HepG2 (cell line): Measurements from ENCODE around the gene ZNF519. TPM values are rescaled to one million over a fixed set of nuclear protein-coding genes. Genes with fewer than 3 reads are reported as not detected.

ENCODE experiments used
- ATAC-seq: fragments of 200-7000 bp; cut with Tn5 transposase; 3 replicates; pipeline ENCODE4 v1.9.1; 2020; ENCODE audit warnings: mild to moderate bottlenecking, moderate library complexity
- BruUV-seq: library from RNA; stranded (reverse); fragments of 400-500 nt; replicated peaks from 2 replicates; lab custom pipeline; 2021; lab: Mats Ljungman, UMichigan
- CTCF ChIA-PET: fragments of 300-600 bp; formaldehyde crosslinking; extraction: SDS; loops from one replicate; lab custom pipeline; 2021; ENCODE audit warnings: low total read pairs, inconsistent platforms, low intra/inter-chr PET ratio; lab: Yijun Ruan, JAX
- POLR2A ChIA-PET: fragments of 350-600 bp; sonication (Branson Sonifier 250); formaldehyde crosslinking; loops from one replicate; lab custom pipeline; 2020; ENCODE audit warnings: antibody characterized with exemption, inconsistent platforms; lab: Yijun Ruan, JAX
- DNase-seq: peaks from one replicate; pipeline ENCODE4 v3.0.0-alpha.2; 2015; ENCODE audit warnings: low spot score
- FAIRE-seq: peaks from 3 replicates; lab custom pipeline; 2011; peaks lifted over from hg19 to GRCh38; lab: Jason Lieb, UNC
- H2AFZ ChIP-seq: one replicate; pipeline ENCODE4 v1.6.1; 2011; ENCODE audit warnings: low read length, inconsistent platforms
- H3K27ac ChIP-seq: fragments of 300-600 bp; 3 replicates; pipeline ENCODE4 v1.8.0; 2011; ENCODE audit warnings: mixed run types, mild to moderate bottlenecking, mixed read lengths, low read length, inconsistent platforms; ENCODE audit not compliant: insufficient read depth; ENCODE audit errors: extremely low read length
- H3K27me3 ChIP-seq, 2 experiments: fragments of 200-600 bp in 1 of 2; 2 replicates in 1 of 2; 3 replicates in 1 of 2; pipeline versions ENCODE4 v1.6.0 to v1.8.0; 2011; ENCODE audit warnings: low read length in 2 of 2, mild to moderate bottlenecking in 2 of 2, moderate library complexity in 2 of 2, inconsistent platforms in 1 of 2; ENCODE audit not compliant: insufficient read depth in 2 of 2, control insufficient read depth in 1 of 2
- H3K36me3 ChIP-seq, 2 experiments: fragments of 200-600 bp in 1 of 2; replicated peaks in 1 of 2; 2 replicates in 1 of 2; 3 replicates in 1 of 2; pipeline versions ENCODE4 v1.5.1 to v1.8.0; 2011; ENCODE audit warnings: low read length in 2 of 2, inconsistent platforms in 1 of 2; ENCODE audit not compliant: insufficient read depth in 2 of 2, control insufficient read depth in 1 of 2
- H3K4me1 ChIP-seq: 2 replicates; pipeline ENCODE4 v1.5.1; 2012; ENCODE audit warnings: low read length, inconsistent platforms; ENCODE audit not compliant: insufficient read depth
- H3K4me2 ChIP-seq: 2 replicates; pipeline ENCODE4 v1.6.0; 2011; ENCODE audit warnings: low read depth, low read length, inconsistent platforms
- H3K4me3 ChIP-seq, 3 experiments: fragments of 200-600 bp in 1 of 3; sonication (generic), shearing (Covaris generic) in 1 of 3; replicated peaks in 1 of 3; 2 replicates each; pipeline ENCODE4 v1.5.1; 2011 to 2016; ENCODE audit warnings: low read length in 3 of 3, inconsistent platforms in 2 of 3, low read depth in 2 of 3, mild to moderate bottlenecking in 2 of 3, control low read depth in 1 of 3, mixed read lengths in 1 of 3; ENCODE audit not compliant: insufficient read depth in 1 of 3
- H3K79me2 ChIP-seq: one replicate; pipeline ENCODE4 v1.6.1; 2011; ENCODE audit warnings: low read length, inconsistent platforms; ENCODE audit not compliant: insufficient read depth
- H3K9ac ChIP-seq: 2 replicates; pipeline ENCODE4 v1.6.0; 2011; ENCODE audit warnings: mild to moderate bottlenecking, low read depth, low read length, inconsistent platforms; ENCODE audit not compliant: insufficient read depth
- H3K9me3 ChIP-seq: 2 replicates; pipeline ENCODE4 v1.5.1; 2012; ENCODE audit warnings: mild to moderate bottlenecking, low read length
- H4K20me1 ChIP-seq: 2 replicates; pipeline ENCODE4 v1.6.0; 2011; ENCODE audit warnings: inconsistent platforms, mild to moderate bottlenecking, low read length, moderate library complexity; ENCODE audit not compliant: insufficient read depth
- AKNA ChIP-seq: sonication (generic); formaldehyde crosslinking; IDR thresholded peaks from 2 replicates; pipeline ENCODE4 v1.4.0; 2020; ENCODE audit warnings: missing genetic modification reagents, borderline replicate concordance
- ATF7 ChIP-seq, 2 experiments: fragments of 450-650 bp in 1 of 2; sonication (generic) in 1 of 2; formaldehyde crosslinking in 1 of 2; IDR thresholded peaks; 2 replicates each; pipeline versions ENCODE4 v1.4.0 to v1.6.1; 2016 to 2020; ENCODE audit warnings: antibody characterized with exemption in 1 of 2, mild to moderate bottlenecking in 1 of 2, missing genetic modification reagents in 1 of 2
- KLF11 ChIP-seq: IDR thresholded peaks from 2 replicates; pipeline ENCODE4 v1.6.1; 2016; ENCODE audit warnings: missing compliant biosample characterization
- LCORL ChIP-seq, 2 experiments: fragments of 450-650 bp in 1 of 2; sonication (generic) in 1 of 2; formaldehyde crosslinking in 1 of 2; IDR thresholded peaks; 2 replicates each; pipeline versions ENCODE4 v1.5.0 to v1.6.1; 2017 to 2020; ENCODE audit warnings: antibody characterized with exemption in 1 of 2, missing genetic modification reagents in 1 of 2
- MATR3 ChIP-seq: sonication (generic); formaldehyde crosslinking; IDR thresholded peaks from 2 replicates; pipeline ENCODE4 v1.4.0; 2020; ENCODE audit warnings: missing genetic modification reagents
- NFE2L2 ChIP-seq: fragments of 150-350 bp; IDR thresholded peaks from 2 replicates; pipeline ENCODE4 v1.6.1; 2014; ENCODE audit warnings: low read length
- PPARG ChIP-seq: conservative IDR thresholded peaks from 2 replicates; pipeline ENCODE4 v1.6.1; 2016; ENCODE audit warnings: missing biosample characterization, missing genetic modification reagents
- SRF ChIP-seq: IDR thresholded peaks from 2 replicates; pipeline ENCODE4 v1.6.1; 2011; ENCODE audit warnings: mild to moderate bottlenecking, low read depth, low read length, moderate library complexity
- ZFP36L1 ChIP-seq: sonication (generic); formaldehyde crosslinking; IDR thresholded peaks from 2 replicates; pipeline ENCODE4 v1.8.0; 2022; ENCODE audit warnings: mild to moderate bottlenecking, missing genetic modification reagents, moderate library complexity
- ZNF20 ChIP-seq: sonication (generic); formaldehyde crosslinking; IDR thresholded peaks from 2 replicates; pipeline ENCODE4 v1.4.0; 2020; ENCODE audit warnings: mild to moderate bottlenecking, moderate library complexity, missing genetic modification reagents
- ZNF460 ChIP-seq: sonication (generic); formaldehyde crosslinking; IDR thresholded peaks from 2 replicates; pipeline ENCODE4 v1.5.1; 2020; ENCODE audit warnings: missing genetic modification reagents, mild to moderate bottlenecking, borderline replicate concordance
- ZNF597 ChIP-seq: sonication (generic); formaldehyde crosslinking; IDR thresholded peaks from 2 replicates; pipeline ENCODE4 v1.5.0; 2020; ENCODE audit warnings: missing genetic modification reagents
- ZNF616 ChIP-seq: sonication (generic); formaldehyde crosslinking; IDR thresholded peaks from 2 replicates; pipeline ENCODE4 v1.5.0; 2020; ENCODE audit warnings: low read depth, mild to moderate bottlenecking, missing genetic modification reagents
- ZNF720 ChIP-seq: sonication (generic); formaldehyde crosslinking; IDR thresholded peaks from 2 replicates; pipeline ENCODE4 v1.4.0; 2020; ENCODE audit warnings: missing genetic modification reagents
- WGBS: methylation state at CpG from one replicate; pipeline ENCODE4 v1.1.6; 2017; ENCODE audit warnings: low lambda C conversion rate; 5-methylcytosine and 5-hydroxymethylcytosine counted together
- in situ Hi-C: cut with HindIII; loops from 2 replicates; pipeline ENCODE4 v1.10.0; 2017; ENCODE audit warnings: low pct_unique_long_range_greater_than_20kb; ENCODE audit not compliant: extremely low pct_ligation_motif_present
- intact Hi-C: fragments of 100-400 bp; cut with micrococcal nuclease; formaldehyde crosslinking; loops from one replicate; pipeline ENCODE4 v1.10.0; 2022; ENCODE audit not compliant: unreplicated experiment
- polyA plus RNA-seq, 8 experiments: library from polyadenylated mRNA; depleted of rRNA in 3 of 8; stranded (reverse) in 7 of 8; unstranded in 1 of 8; fragments of >200 nt; fragmentation: Illumina TruSeq in 4 of 8; extraction: Trizol in 4 of 8; gene quantifications; 2 replicates each; pipeline versions ENCODE4 v1.2.1 to v1.2.3, GENCODE V29; 2011 to 2016; ENCODE audit warnings: low read depth in 4 of 8, missing spikeins in 1 of 8, mixed read lengths in 1 of 8; ENCODE audit not compliant: insufficient read depth in 1 of 8
- total RNA-seq, 5 experiments: library from RNA; depleted of rRNA; stranded (reverse); fragments of >200 nt; fragmentation: Illumina TruSeq; extraction: Trizol; gene quantifications; 2 replicates each; pipeline ENCODE4 v1.2.3, GENCODE V29; 2016; ENCODE audit warnings: low read depth in 1 of 5

Gene ZNF519
- total and polyA plus RNA-seq, 2 of the 13 experiments (the other 11 are each of a cell fraction or from before 2014, with no cell fraction given), result 7.3 to 11.1 TPM

- Histone ChIP-seq H3K9me3 (no peaks in the 10 kb centered on the region), H3K9ac (no peak overlapping the region), H3K36me3 (no peaks in the 10 kb centered on the region; a peak in 1 of 5 replicates), H2AFZ (no peak overlapping the region), H3K27ac (no peak overlapping the region), H3K4me2 (no peak overlapping the region), H3K27me3 (no peaks in the 10 kb centered on the region), H4K20me1 (no peaks in the 10 kb centered on the region), H3K79me2 (peaks cover 9% of the 10 kb centered on the region)
- intact Hi-C loops, result no loop called here
- FAIRE-seq (no peak), DNase-seq (no peak)
- no TSS peak for BruUV-seq
- WGBS, result 98% methylated on average over 2 of the region's 2 CpGs
- ChIA-PET POLR2A (no interaction called here), CTCF (no interaction called here)
- in situ Hi-C loops, result no loop called here
- TF ChIP-seq ZNF616 (CRISPR knock-in tag) (no peak), LCORL (IDR thresholded peaks at IDR 0.05) (no peak), LCORL (CRISPR knock-in tag; IDR thresholded peaks at IDR 0.05) (no peak), ZNF597 (CRISPR knock-in tag) (no peak), ZFP36L1 (CRISPR knock-in tag) (no peak), NFE2L2 (no peak)
- TF ChIP-seq, all 625 proteins: peak for 0
- ATAC-seq, result no peak
- no peak overlapping the region for H3K4me3 ChIP-seq
- no peaks in the 10 kb centered on the region for H3K4me1 ChIP-seq
Observed at GRCh38 chr18:14117606-14118005, 14.6 kb downstream of the ZNF519 start.

- intact Hi-C loops, result no loop called here
- BruUV-seq, result no TSS peak
- Histone ChIP-seq H3K36me3 (0 out of 5 replicates have a peak, but pooled peaks cover 0 to 5% of the 10 kb centered on the region in 2 experiments), H4K20me1 (no peaks in the 10 kb centered on the region), H3K4me1 (no peaks in the 10 kb centered on the region), H3K4me3 (no peak overlapping the region), H3K79me2 (no peaks in the 10 kb centered on the region), H3K9ac (no peak overlapping the region), H3K4me2 (no peak overlapping the region), H3K27ac (no peak overlapping the region), H3K9me3 (peaks cover 53% of the 10 kb centered on the region), H2AFZ (no peak overlapping the region), H3K27me3 (no peaks in the 10 kb centered on the region)
- FAIRE-seq (no peak), ATAC-seq (no peak), DNase-seq (no peak)
- ChIA-PET POLR2A (no interaction called here), CTCF (no interaction called here)
- in situ Hi-C loops, result no loop called here
- 80% methylated on average over 3 of the region's 3 CpGs for WGBS
- TF ChIP-seq PPARG (CRISPR knock-in tag) (no peak), AKNA (CRISPR knock-in tag) (no peak), ZNF720 (CRISPR knock-in tag) (no peak), SRF (no peak), KLF11 (no peak), ZNF460 (no peak), ZNF20 (CRISPR knock-in tag) (no peak), MATR3 (CRISPR knock-in tag) (no peak), ATF7 (IDR thresholded peaks at IDR 0.05) (no peak), ATF7 (CRISPR knock-in tag; IDR thresholded peaks at IDR 0.05) (no peak)
Observed at GRCh38 chr18:14106906-14107305, 25.3 kb downstream of the ZNF519 start.
